PC-3 (cell line): Measurements from ENCODE around the gene OVAAL.

ENCODE experiments used
- EZH2 ChIP-seq: fragments of 300-600 bp; sonication (generic); IDR thresholded peaks from one replicate; pipeline ENCODE4 v1.6.1; 2017; ENCODE audit warnings: antibody characterized with exemption, mild to moderate bottlenecking, low read length; ENCODE audit not compliant: unreplicated experiment
- TF ChIP-seq, protein P1 (sequence below): fragments of 300-600 bp; sonication (generic); conservative IDR thresholded peaks from 2 replicates; pipeline ENCODE4 v1.5.1; 2017; ENCODE audit warnings: antibody characterized with exemption, low read depth, mild to moderate bottlenecking, low read length

DNA sequence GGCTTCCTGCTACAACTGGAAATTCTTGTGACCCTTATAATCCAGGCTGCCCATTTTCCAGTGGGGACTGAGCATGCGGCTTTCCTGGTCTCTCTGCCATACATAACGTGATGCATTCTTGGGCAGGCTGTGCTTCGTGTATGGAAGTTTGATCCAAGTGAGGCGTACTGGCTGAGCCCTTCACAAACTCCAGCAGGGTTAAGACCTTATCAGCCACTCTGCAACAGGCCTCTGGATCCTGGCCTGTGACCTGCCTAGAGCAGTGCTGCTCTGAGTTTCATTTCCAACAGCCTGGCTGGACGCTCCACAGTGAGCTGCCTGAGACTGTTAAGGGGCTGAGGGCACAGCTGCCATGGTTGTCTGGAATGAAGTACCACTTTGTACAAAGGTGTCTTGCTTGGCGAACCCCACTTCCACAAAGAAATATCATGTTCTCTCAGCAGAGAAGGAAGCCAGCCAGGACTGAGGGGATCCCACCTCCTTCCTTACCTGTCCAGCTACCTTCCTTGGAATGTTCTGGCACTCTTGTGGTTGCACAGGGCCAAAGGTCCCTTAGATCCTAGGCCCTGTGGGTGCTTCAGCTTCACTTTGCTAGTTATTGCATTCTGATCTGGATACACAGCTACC lies 44.6 kb downstream of the OVAAL start:
- TF ChIP-seq, protein P1, sequence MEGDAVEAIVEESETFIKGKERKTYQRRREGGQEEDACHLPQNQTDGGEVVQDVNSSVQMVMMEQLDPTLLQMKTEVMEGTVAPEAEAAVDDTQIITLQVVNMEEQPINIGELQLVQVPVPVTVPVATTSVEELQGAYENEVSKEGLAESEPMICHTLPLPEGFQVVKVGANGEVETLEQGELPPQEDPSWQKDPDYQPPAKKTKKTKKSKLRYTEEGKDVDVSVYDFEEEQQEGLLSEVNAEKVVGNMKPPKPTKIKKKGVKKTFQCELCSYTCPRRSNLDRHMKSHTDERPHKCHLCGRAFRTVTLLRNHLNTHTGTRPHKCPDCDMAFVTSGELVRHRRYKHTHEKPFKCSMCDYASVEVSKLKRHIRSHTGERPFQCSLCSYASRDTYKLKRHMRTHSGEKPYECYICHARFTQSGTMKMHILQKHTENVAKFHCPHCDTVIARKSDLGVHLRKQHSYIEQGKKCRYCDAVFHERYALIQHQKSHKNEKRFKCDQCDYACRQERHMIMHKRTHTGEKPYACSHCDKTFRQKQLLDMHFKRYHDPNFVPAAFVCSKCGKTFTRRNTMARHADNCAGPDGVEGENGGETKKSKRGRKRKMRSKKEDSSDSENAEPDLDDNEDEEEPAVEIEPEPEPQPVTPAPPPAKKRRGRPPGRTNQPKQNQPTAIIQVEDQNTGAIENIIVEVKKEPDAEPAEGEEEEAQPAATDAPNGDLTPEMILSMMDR = no peak
- no peak for TF ChIP-seq EZH2
